Upper lobe of right lung (tissue), 1 donor: ENCODE measurements around the gene FADS2. TPM values are rescaled to one million over a fixed set of nuclear protein-coding genes. Genes with fewer than 3 reads are reported as not detected.

Experiments
- ATAC-seq: fragments of 200-7000 bp; cut with Tn5 transposase; one replicate; pipeline ENCODE4 v1.9.1; 2020; ENCODE audit warnings: mild to moderate bottlenecking, moderate library complexity
- DNase-seq: peaks from one replicate; pipeline ENCODE4 v3.0.0-alpha.2; 2020
- H3K27ac ChIP-seq: fragments of 200-600 bp; one replicate; pipeline ENCODE4 v1.8.0; 2022
- H3K27me3 ChIP-seq: fragments of 200-600 bp; one replicate; pipeline ENCODE4 v1.8.0; 2022; ENCODE audit warnings: mild to moderate bottlenecking
- H3K36me3 ChIP-seq: fragments of 200-600 bp; one replicate; pipeline ENCODE4 v1.8.0; 2022
- H3K4me1 ChIP-seq: fragments of 200-600 bp; one replicate; pipeline ENCODE4 v1.8.0; 2022
- H3K4me3 ChIP-seq: fragments of 200-600 bp; one replicate; pipeline ENCODE4 v1.8.0; 2022; ENCODE audit warnings: mild to moderate bottlenecking
- H3K9me3 ChIP-seq: fragments of 200-600 bp; one replicate; pipeline ENCODE4 v1.8.0; 2022
- CTCF ChIP-seq: fragments of 200-600 bp; IDR thresholded peaks from one replicate; pipeline ENCODE4 v1.8.0; 2022; ENCODE audit warnings: antibody characterized with exemption
- intact Hi-C: fragments of 100-400 bp; cut with DNase I; formaldehyde crosslinking; loops from one replicate; pipeline ENCODE4 v1.11.0; 2022
- total RNA-seq: library from RNA; stranded (reverse); fragmentation: NEBNext Ultra II Directional; extraction: Animal tissue kit (Norgen Biotek cat#: 25700); gene quantifications from one replicate; pipeline ENCODE4 v1.2.1, GENCODE V29; 2021
- donor health status: DM: no; HTN: yes; CAD: no; lungs with severe emphysema.

The FADS2 gene
- total RNA-seq, 1 donor from 2014 or later, result 75.1 TPM

- no peaks in the 10 kb centered on the region for H3K36me3 ChIP-seq
- H3K27me3 ChIP-seq, result no peaks in the 10 kb centered on the region
- peaks cover 19% of the 10 kb centered on the region for H3K4me1 ChIP-seq
- peak overlapping the region; percentile 80 for H3K27ac ChIP-seq
- intact Hi-C loops, result no loop called here
- peak; percentile 50 for TF ChIP-seq CTCF
- peak; percentile 72 for DNase-seq
- H3K9me3 ChIP-seq, result no peaks in the 10 kb centered on the region
- ATAC-seq, result peak; percentile 31
- H3K4me3 ChIP-seq, result peak overlapping the region; percentile 67
Measured at GRCh38 chr11:61828629-61829407, 718 bp downstream of the FADS2 start.

DNA sequence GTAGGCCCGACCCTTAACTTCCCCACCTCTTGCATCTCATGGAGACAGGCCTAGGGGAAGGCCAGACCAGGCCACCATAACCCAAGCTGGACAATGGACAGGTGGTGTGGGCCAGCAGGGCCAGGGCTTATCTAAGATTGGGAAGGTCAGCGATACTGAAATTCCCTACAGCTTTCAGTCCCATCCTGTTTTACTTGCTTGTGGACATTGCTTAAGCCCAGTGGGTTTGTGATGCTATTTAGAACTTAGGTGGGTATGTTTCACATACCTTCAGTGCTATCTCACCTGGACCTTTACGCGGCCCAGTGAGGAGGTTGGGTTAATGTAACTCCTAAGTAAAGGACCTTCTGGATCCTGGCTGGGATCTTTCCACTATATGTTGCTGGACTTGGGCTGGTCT, 1.7 kb downstream of the FADS2 start:
- DNase-seq, result no peak
- Histone ChIP-seq H3K9me3 (no peaks in the 10 kb centered on the region), H3K4me1 (peaks cover 27% of the 10 kb centered on the region), H3K27ac (no peak overlapping the region), H3K36me3 (no peaks in the 10 kb centered on the region), H3K4me3 (peak overlapping the region; percentile 67), H3K27me3 (no peaks in the 10 kb centered on the region)
- no peak for ATAC-seq
- intact Hi-C loops, result no loop called here
- no peak for TF ChIP-seq CTCF

DNA sequence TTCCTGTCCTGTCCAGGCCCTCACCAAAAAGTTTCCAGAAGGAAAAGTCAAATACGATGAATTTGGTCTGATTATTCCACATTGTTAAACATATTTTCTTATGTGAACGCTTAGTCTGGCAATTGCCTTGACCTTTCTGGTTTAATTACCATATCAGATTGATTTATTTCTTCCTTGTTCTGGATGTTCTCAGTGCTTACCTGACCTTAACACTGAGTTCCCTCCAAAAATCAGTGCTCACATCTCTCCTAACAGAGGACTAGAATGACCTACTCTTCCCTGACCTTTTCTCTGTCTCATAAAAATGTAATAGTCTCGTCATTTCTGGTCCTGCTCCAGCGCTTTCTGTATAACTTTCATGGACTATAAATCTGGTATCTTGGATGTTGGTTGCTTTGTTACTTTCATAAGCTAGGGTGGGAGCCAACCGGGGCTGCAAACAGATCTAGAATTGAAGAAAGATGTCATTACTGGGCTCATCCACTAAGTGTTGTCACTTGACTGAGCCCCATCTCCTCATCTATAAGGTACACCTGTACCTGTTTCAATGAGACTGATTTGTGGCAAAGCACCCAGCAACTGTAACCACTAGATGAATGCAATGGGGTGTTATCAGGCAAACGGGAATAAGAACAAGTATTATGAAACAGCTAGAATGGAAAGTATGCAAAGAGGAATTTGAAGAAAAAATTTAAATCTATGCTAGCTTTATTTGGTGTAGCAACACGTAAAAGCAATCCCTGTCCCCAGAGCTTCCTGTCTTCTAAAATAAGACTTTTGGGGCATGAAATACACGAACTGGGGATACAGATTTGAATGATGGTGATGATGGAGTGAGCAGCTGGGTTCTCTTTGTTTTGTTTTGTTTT, 2.4 kb downstream of the FADS2 start:
- intact Hi-C loops, result no loop called here
- DNase-seq (no peak), ATAC-seq (no peak)
- Histone ChIP-seq H3K4me1 (peaks cover 28% of the 10 kb centered on the region), H3K36me3 (no peaks in the 10 kb centered on the region), H3K27me3 (no peaks in the 10 kb centered on the region), H3K4me3 (peak overlapping the region; percentile 3), H3K9me3 (no peaks in the 10 kb centered on the region), H3K27ac (peak overlapping the region; percentile 63)
- no peak for TF ChIP-seq CTCF

GRCh38 chr11:61832207-61832606, 4.1 kb downstream of the FADS2 start:
- TF ChIP-seq CTCF, result no peak
- peaks cover 28% of the 10 kb centered on the region for H3K4me1 ChIP-seq
- H3K36me3 ChIP-seq, result no peaks in the 10 kb centered on the region
- intact Hi-C loops, result no loop called here
- H3K4me3 ChIP-seq, result no peak overlapping the region
- no peak overlapping the region for H3K27ac ChIP-seq
- no peaks in the 10 kb centered on the region for H3K27me3 ChIP-seq
- H3K9me3 ChIP-seq, result no peaks in the 10 kb centered on the region
- no peak for DNase-seq
- no peak for ATAC-seq

DNA sequence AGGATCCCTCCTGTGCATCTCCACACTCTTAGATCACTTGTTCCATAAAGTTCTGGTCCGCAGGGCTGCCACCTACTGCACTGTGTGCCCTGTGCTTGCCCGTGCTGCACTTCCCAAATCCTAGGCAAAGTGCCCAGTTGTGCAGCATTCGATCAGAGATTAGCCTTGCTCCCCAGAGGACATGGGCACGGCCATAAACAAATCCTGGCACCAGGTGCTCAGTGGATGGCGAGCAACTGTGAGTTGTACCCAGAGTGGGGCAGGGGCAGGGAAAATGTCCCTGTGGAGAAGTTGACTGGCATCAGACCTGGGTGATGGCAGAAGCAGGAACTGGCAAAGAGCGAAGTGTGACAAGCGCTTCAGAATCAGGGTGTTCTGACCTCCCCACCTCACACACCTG, 4.7 kb downstream of the FADS2 start:
- Histone ChIP-seq H3K9me3 (no peaks in the 10 kb centered on the region), H3K36me3 (no peaks in the 10 kb centered on the region), H3K27ac (no peak overlapping the region), H3K4me1 (peaks cover 28% of the 10 kb centered on the region), H3K27me3 (no peaks in the 10 kb centered on the region), H3K4me3 (no peak overlapping the region)
- intact Hi-C loops, result no loop called here
- ATAC-seq (no peak), DNase-seq (no peak)
- TF ChIP-seq CTCF, result no peak
